Activated CD4-positive, alpha-beta memory T cell treated with anti-CD3 and anti-CD28 coated beads, Interleukin-2, amount 10 ng/mL, durations not matched to agents 7 days and 5 days (primary cell): ENCODE data around the gene HES7. TPM values are rescaled to one million over a fixed set of nuclear protein-coding genes. Genes with fewer than 3 reads are reported as not detected.

ENCODE experiments used
- CTCF ChIA-PET: fragments of 350-600 bp; sonication (Branson Sonifier 250); formaldehyde crosslinking; loops from one replicate; lab custom pipeline; 2021; ENCODE audit warnings: antibody characterized with exemption, inconsistent platforms; lab: Charles Lee
- POLR2A ChIA-PET: fragments of 350-600 bp; sonication (Branson Sonifier 250); formaldehyde crosslinking; loops from one replicate; lab custom pipeline; 2021; ENCODE audit warnings: antibody characterized with exemption; lab: Charles Lee
- DNase-seq: peaks from one replicate; pipeline ENCODE4 v3.0.0-alpha.2; 2020
- H3K27ac Mint-ChIP-seq: one replicate; pipeline ENCODE4 v1.8.0; 2021; ENCODE audit warnings: mild to moderate bottlenecking, mixed read lengths
- H3K27me3 Mint-ChIP-seq: one replicate; pipeline ENCODE4 v1.8.0; 2021; ENCODE audit warnings: mixed read lengths
- H3K36me3 Mint-ChIP-seq: one replicate; pipeline ENCODE4 v1.8.0; 2021; ENCODE audit warnings: low read depth, mixed read lengths
- H3K4me1 Mint-ChIP-seq: one replicate; pipeline ENCODE4 v1.8.0; 2021; ENCODE audit warnings: mixed read lengths
- H3K4me3 Mint-ChIP-seq: one replicate; pipeline ENCODE4 v1.8.0; 2021; ENCODE audit warnings: mild to moderate bottlenecking, mixed read lengths
- H3K9me3 Mint-ChIP-seq: one replicate; pipeline ENCODE4 v1.8.0; 2021; ENCODE audit warnings: mixed read lengths
- total RNA-seq, 2 experiments: library from RNA; stranded (reverse); gene quantifications; one replicate each; pipeline ENCODE4 v1.2.3, GENCODE V29; 2021

HES7 gene
- total RNA-seq, 2 experiments from 2014 or later = 1.4 to 1.5 TPM

DNA sequence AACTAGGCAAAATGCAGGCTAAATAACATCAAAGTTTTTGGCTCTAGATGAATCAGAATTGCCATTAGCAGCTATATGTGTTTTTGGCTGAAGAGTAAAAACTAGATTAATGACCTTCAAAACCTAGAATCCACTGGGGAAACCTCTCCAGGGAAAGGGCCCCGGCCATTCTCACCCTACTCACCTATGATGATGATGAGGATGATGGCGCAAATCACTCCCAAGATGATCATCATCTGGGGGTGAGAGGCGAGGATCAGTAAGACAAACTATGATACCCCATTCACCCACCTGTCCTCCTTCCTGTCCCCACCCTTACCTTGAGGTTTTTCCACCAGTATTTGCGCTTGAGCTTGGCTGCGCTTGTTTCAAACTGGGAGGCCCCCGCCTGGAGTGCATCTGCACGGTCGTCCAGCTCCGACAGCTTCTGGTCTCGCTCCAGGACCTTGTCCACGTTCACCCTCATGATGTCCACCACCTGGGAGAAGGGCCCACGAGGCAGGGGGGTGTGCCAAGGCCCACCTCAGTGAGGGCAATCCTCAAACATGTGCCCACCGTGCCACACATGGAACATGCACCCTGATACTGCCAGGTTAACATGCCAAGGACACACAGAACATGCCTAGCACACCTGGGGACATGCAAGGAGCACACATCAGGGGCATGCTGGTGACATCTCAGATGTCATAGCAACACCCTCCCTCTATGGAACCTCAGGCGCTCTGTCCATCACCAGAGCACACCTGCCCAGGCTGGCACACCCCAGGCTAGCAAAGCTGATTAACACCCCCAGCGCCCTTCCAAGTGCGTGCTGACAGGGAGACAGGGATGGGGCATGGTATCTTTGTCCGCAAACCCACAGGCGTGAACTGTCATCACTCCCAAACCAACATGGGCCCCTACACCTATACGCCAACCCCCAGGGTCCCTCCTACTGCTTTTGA, 37.7 kb upstream of the HES7 start:
- ChIA-PET POLR2A (interaction anchor here (0.6 to 16.5 kb wide), 13 partner anchors 10 to 88 kb away, joined by 3 to 653 read pairs (median 6); partner anchors contain the start of genes CTC1, PFAS and TMEM107), CTCF (interaction anchor here (1.3 to 7.0 kb wide), 3 partner anchors 9 to 42 kb away, joined by 3 to 44 read pairs (median 3); partner anchors contain the start of genes ALOXE3 and PER1)
- no peaks in the 10 kb centered on the region for H3K27me3 Mint-ChIP-seq
- peak overlapping the region; percentile 81 for H3K4me3 Mint-ChIP-seq
- DNase-seq = no peak
- peaks cover 34% of the 10 kb centered on the region for H3K36me3 Mint-ChIP-seq
- H3K27ac Mint-ChIP-seq = peak overlapping the region; percentile 91
- no peaks in the 10 kb centered on the region for H3K9me3 Mint-ChIP-seq
- H3K4me1 Mint-ChIP-seq = peaks cover 59% of the 10 kb centered on the region

DNA sequence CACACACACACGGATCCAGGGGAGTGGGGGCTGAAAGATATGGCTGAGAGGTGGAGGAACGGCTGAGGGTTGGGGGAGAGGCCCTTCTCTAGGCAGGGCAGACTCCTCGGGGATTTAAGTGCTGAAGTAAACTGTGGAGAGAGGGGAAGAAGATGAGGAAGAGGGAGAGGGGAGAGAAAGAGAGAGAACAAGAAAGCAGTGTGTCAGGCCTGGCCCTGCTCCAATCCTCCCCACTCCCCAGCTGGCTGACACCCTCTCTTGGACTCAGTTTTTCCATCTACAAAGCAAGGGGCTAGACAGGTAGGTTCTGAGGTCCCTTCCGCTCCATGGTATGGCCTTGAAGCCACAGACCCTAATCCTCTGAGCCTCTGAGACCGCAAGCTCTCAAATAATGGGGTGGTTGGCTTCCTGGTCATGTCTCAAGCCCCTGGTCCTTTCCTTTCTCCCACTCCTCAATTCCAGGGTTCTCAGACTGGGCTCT, 36.9 kb upstream of the HES7 start:
- H3K9me3 Mint-ChIP-seq = no peaks in the 10 kb centered on the region
- peak overlapping the region; percentile 91 for H3K27ac Mint-ChIP-seq
- H3K4me1 Mint-ChIP-seq = peaks cover 59% of the 10 kb centered on the region
- POLR2A ChIA-PET = interaction anchor here (0.7 to 16.5 kb wide), 10 partner anchors 9 to 89 kb away, joined by 3 to 653 read pairs (median 6); partner anchors contain the start of genes PFAS and TMEM107
- no peaks in the 10 kb centered on the region for H3K27me3 Mint-ChIP-seq
- H3K4me3 Mint-ChIP-seq = peak overlapping the region; percentile 81
- H3K36me3 Mint-ChIP-seq = peaks cover 34% of the 10 kb centered on the region
- CTCF ChIA-PET = interaction anchor here (1.5 to 7.0 kb wide), 2 partner anchors 9 to 41 kb away, joined by 3 to 44 read pairs; partner anchors contain the start of genes ALOXE3 and PER1
- no peak for DNase-seq

DNA sequence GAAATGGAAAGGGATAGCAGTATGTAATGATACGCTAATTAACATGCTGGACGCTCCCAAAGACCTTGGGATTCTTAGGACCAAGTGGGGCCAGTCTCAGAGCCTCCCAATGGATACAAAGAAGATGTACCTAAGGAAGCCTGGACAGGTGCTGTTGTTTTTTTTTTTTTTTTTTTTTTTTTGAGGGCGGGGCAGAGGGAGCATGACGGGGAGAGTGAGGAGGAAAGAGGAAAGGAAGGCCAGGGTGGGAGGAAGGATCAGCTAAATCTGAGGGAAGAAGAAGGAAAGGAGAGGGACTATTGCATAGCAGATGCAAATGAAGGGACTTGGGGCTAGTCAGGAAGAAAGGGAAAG, 36.3 kb upstream of the HES7 start:
- Mint-ChIP-seq H3K27ac (peak overlapping the region; percentile 91), H3K36me3 (peaks cover 34% of the 10 kb centered on the region), H3K27me3 (no peaks in the 10 kb centered on the region), H3K4me3 (peak overlapping the region; percentile 81), H3K4me1 (peaks cover 59% of the 10 kb centered on the region), H3K9me3 (no peaks in the 10 kb centered on the region)
- DNase-seq = no peak
- CTCF ChIA-PET = interaction anchor here (1.5 to 7.0 kb wide), 3 partner anchors 8 to 41 kb away, joined by 3 to 44 read pairs (median 23); partner anchors contain the start of genes ALOXE3 and PER1
- POLR2A ChIA-PET = interaction anchor here (1.0 to 16.5 kb wide), 4 partner anchors 14 to 21 kb away, joined by 3 to 653 read pairs (median 8); partner anchors contain the start of gene TMEM107

DNA sequence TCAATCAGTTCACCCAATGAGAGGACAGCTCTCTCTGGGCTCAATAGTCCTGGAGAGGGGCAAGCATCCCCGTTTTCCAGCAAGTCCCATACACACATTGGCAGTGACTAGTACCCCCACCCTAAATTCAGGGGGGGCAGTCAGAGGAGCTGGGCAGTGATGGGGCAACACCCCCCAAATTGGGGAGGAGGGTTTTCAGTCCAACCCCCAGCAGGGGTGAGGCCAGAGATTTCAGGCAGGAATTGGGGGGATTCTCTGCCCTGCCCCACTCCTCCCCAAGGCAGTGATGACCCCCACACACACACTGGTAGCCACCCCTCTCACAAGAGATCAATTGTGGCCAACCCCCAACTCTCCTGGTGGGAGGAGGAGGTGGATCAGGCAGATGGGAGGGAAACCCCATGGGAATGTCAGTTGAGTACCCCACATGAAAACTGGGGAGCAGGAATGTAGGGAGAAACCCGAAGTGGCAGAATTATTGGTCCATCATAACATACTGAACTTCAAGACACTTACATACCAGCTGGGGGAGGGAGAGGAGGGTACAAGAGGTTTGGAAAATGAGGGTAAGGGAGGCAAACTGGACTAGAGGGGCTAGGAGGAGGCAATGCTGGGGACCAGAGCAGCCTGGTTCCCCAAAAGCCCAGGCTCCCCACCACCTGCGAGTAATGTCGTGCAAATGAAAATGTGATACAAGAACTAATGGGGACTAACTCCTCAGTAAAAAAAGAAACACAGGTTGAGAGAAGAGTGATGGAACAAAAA, 35.7 kb upstream of the HES7 start:
- H3K9me3 Mint-ChIP-seq = no peaks in the 10 kb centered on the region
- H3K27me3 Mint-ChIP-seq = no peaks in the 10 kb centered on the region
- ChIA-PET POLR2A (interaction anchor here (1.1 to 16.5 kb wide), 5 partner anchors 15 to 85 kb away, joined by 3 to 653 read pairs (median 14); partner anchors contain the start of genes HES7 and TMEM107), CTCF (interaction anchor here (1.5 to 7.0 kb wide), 7 partner anchors 7 to 136 kb away, joined by 3 to 44 read pairs (median 6); partner anchors contain the start of genes ALOXE3, PER1, SLC25A35 and TMEM107)
- H3K27ac Mint-ChIP-seq = peak overlapping the region; percentile 67
- peaks cover 34% of the 10 kb centered on the region for H3K36me3 Mint-ChIP-seq
- no peak for DNase-seq
- H3K4me1 Mint-ChIP-seq = peaks cover 54% of the 10 kb centered on the region
- no peak overlapping the region for H3K4me3 Mint-ChIP-seq

DNA sequence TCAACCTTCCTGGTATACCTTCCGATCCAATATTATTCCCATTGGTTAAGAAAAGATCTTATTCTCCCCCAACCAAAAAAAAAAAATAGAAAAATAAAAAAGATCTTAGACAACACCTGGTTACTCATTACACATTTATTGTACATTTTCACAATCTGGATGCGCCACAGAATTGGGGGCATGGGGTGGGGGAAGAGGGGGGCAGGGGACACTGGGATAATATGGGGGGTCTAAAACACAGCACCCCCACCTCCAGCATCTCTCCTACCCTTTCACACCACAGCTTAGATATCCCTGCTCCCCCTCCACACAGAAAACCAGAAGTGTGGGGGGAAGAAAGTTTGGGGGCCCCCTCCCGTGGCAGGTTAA, 35.1 kb upstream of the HES7 start:
- H3K27me3 Mint-ChIP-seq = no peaks in the 10 kb centered on the region
- ChIA-PET CTCF (interaction anchor here (0.8 to 7.0 kb wide), 15 partner anchors 9 to 136 kb away, joined by 3 to 44 read pairs (median 5); partner anchors contain the start of genes ALOXE3, SLC25A35 and TMEM107), POLR2A (interaction anchor here (0.6 to 16.5 kb wide), 8 partner anchors 12 to 90 kb away, joined by 3 to 653 read pairs (median 14); partner anchors contain the start of genes BORCS6, HES7, PFAS and TMEM107)
- H3K9me3 Mint-ChIP-seq = no peaks in the 10 kb centered on the region
- peaks cover 47% of the 10 kb centered on the region for H3K4me1 Mint-ChIP-seq
- DNase-seq = no peak
- H3K36me3 Mint-ChIP-seq = peaks cover 34% of the 10 kb centered on the region
- H3K4me3 Mint-ChIP-seq = no peak overlapping the region
- H3K27ac Mint-ChIP-seq = peak overlapping the region; percentile 79

DNA sequence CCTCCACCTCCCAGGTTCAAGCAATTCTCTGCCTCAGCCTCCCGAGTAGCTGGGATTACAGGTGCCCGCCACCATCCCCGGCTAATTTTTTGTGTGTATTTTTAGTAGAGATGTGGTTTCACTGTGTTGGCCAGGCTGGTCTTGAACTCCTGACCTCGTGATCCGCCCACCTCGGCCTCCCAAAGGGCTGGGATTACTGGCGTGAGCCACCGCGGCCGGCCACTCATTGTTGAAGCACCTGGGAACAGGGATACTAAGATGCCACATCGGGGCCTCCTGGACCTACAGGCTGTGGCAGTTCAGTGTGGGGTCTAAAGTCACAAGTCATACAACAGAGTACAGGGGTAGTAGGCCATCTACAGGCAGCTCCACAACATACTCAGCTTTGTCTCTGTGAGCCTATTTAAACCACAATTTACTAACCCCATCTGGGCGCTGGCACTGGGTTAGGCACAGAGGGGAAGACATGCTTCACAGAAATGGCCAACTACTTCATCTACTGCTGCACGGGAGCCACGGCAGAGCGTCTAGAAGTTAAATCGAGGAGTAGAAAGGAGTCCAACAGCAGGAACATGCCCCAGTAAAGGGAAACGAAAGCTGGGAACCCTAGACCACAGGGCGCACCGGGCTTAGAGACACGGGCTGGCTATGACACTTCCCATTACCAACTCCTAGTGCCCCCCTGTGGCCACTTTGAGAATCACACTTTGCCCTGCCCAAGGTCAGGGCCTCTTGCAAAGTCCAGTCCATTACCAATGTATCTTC, 34.5 kb upstream of the HES7 start:
- ChIA-PET CTCF (interaction anchor here (0.8 to 7.0 kb wide), 16 partner anchors 9 to 137 kb away, joined by 3 to 44 read pairs (median 4); partner anchors contain the start of genes ALOXE3, SLC25A35 and TMEM107), POLR2A (interaction anchor here (0.6 to 16.5 kb wide), 8 partner anchors 11 to 91 kb away, joined by 3 to 653 read pairs (median 14); partner anchors contain the start of genes BORCS6, HES7, PFAS and TMEM107)
- peak; percentile 89 for DNase-seq
- Mint-ChIP-seq H3K27ac (peak overlapping the region; percentile 79), H3K4me1 (peaks cover 44% of the 10 kb centered on the region), H3K4me3 (peak overlapping the region; percentile 32), H3K27me3 (no peaks in the 10 kb centered on the region), H3K36me3 (peaks cover 35% of the 10 kb centered on the region), H3K9me3 (no peaks in the 10 kb centered on the region)

DNA sequence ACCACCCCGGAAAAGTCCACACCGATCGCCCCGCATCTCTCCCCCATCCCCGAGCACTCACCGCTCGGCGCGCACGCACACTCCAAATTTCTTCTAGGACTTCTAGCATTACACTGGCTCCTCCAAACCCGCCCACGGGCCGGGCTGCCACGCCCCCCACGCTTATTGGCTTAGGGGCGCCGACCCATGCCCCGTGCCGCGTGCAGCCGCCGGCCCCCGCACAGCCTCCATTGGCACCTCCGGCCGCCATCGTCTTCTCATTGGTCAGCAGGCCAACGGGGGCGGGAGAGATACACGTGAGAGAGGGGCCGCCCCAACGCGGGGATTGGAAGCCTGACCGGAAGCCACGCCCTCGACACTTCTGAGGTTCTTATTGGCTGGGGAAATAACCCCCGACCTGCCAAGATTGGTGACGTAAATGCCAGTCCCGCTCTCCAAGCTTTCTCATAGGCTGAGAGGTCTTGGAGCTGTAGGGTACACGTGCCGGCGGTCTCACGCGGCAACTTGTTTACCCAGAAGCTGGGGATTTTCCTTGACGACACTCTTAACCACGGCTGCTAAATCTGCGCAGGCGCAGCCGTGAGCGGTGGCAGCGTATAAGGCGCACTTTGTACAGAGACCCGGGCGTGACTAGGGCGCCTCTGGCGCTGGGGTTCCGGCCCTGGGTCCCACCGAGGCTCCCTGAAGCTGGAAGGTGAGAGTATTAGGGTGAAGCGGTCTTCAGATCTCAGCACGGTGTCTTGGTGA, 32.5 kb upstream of the HES7 start:
- ChIA-PET CTCF (interaction anchor here (0.6 to 7.0 kb wide), 12 partner anchors 11 to 469 kb away, joined by 3 to 44 read pairs (median 4); partner anchors contain the start of genes ALOXE3, HES7 and TP53), POLR2A (interaction anchor here (0.6 to 16.5 kb wide), 21 partner anchors 7 to 827 kb away, joined by 3 to 653 read pairs (median 8); partner anchors contain the start of genes ACAP1, AURKB, BORCS6 and CTC1)
- DNase-seq = peak; percentile 100
- H3K36me3 Mint-ChIP-seq = peaks cover 36% of the 10 kb centered on the region
- H3K9me3 Mint-ChIP-seq = no peaks in the 10 kb centered on the region
- H3K27me3 Mint-ChIP-seq = no peaks in the 10 kb centered on the region
- peaks cover 51% of the 10 kb centered on the region for H3K4me1 Mint-ChIP-seq
- H3K27ac Mint-ChIP-seq = no peak overlapping the region
- no peak overlapping the region for H3K4me3 Mint-ChIP-seq

DNA sequence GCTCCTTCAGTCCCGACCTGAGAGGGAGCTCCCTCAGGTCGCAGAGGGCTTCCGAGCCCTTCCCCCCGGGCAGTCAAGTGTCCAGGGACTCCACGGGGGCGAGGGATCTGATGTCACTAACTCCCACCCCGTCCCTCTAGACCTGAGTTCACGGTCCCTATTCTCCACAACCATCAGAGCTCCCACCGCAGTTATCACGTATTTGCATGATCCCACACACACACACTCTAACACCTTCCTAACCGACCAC, 32.0 kb upstream of the HES7 start:
- Mint-ChIP-seq H3K4me1 (peaks cover 48% of the 10 kb centered on the region), H3K36me3 (peaks cover 31% of the 10 kb centered on the region), H3K4me3 (no peak overlapping the region), H3K27me3 (no peaks in the 10 kb centered on the region), H3K27ac (no peak overlapping the region), H3K9me3 (no peaks in the 10 kb centered on the region)
- CTCF ChIA-PET = interaction anchor here (0.6 to 7.0 kb wide), 8 partner anchors 12 to 468 kb away, joined by 3 to 44 read pairs (median 4); partner anchors contain the start of genes ALOXE3, HES7 and TP53
- POLR2A ChIA-PET = interaction anchor here (0.6 to 16.5 kb wide), 15 partner anchors 8 to 541 kb away, joined by 3 to 653 read pairs (median 13); partner anchors contain the start of genes AURKB, BORCS6, CTC1 and FXR2
- DNase-seq = no peak

DNA sequence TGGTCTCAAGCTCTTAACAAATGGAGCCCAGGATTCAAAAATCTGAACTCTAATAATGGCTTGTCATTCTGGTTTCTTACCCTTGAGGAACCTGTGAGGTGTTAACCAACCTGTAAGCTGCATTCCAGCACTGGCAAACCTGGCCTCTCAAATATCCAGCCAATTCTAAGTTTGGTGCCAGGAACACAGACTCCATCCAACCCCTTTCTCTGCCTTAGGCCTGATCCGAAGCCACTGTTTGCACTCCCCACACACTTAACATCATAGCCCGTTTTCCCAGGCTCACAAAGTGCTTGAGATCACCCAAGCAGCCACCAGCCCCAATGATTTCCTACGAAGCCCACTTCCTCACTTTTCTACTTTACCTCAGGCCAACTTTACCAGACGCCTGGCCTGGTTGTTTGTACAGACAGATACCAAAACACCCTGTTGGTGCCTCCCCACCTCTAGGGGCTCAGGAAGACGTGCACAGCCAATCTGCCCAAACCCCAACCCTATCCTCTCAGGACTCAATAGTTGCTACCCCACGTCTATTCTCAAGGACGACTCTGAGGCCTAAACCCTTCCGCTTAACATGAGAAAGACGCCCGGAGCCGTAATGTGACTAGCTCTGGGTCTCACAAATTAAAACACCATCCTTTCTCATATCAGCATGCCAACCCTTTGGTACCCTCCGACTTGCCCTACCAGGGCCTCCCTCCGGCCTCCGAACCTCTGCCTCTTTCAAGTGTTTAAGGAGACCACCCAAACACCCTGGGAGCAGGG, 31.5 kb upstream of the HES7 start:
- no peaks in the 10 kb centered on the region for H3K27me3 Mint-ChIP-seq
- H3K4me1 Mint-ChIP-seq = peaks cover 48% of the 10 kb centered on the region
- DNase-seq = no peak
- ChIA-PET CTCF (interaction anchor here (1.3 to 7.0 kb wide), 4 partner anchors 16 to 36 kb away, joined by 4 to 44 read pairs (median 16); partner anchors contain the start of gene ALOXE3), POLR2A (interaction anchor here (0.7 to 16.5 kb wide), 12 partner anchors 8 to 92 kb away, joined by 3 to 653 read pairs (median 14); partner anchors contain the start of genes AURKB, BORCS6, CTC1 and HES7)
- H3K27ac Mint-ChIP-seq = no peak overlapping the region
- H3K36me3 Mint-ChIP-seq = peaks cover 26% of the 10 kb centered on the region
- H3K9me3 Mint-ChIP-seq = no peaks in the 10 kb centered on the region
- no peak overlapping the region for H3K4me3 Mint-ChIP-seq

DNA sequence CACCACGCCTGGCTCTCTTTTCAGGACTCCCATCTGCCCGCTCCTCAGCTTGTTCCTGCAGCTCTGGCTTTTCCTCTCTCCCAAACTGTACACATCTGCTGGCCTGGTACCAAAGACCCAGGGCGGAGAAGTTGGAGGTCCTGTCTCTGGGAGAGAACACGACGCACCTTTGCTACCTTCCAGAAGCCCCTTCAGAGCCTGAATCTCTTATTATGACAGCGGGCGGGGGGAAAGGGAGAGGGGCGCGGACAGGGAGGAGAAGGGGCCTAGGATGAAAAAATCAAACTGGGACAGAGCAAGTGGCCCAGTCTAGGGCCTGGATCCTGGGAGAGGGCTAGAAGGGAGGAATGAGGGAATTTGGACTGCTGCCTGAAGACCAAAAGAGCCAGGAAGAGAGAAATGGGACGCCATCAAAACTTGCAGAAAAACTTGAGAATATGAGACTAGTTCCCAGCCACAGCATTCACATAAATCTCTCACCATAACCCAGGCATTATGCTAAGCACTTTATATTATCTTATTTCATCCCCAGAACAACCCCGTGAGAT, 30.8 kb upstream of the HES7 start:
- DNase-seq = no peak
- no peak overlapping the region for H3K27ac Mint-ChIP-seq
- no peak overlapping the region for H3K4me3 Mint-ChIP-seq
- ChIA-PET POLR2A (interaction anchor here (1.3 to 16.5 kb wide), 9 partner anchors 9 to 229 kb away, joined by 3 to 653 read pairs (median 16); partner anchors contain the start of genes BORCS6, CTC1, RANGRF and TMEM107), CTCF (interaction anchor here (2.3 to 2.9 kb wide), 2 partner anchors 15 to 19 kb away, joined by 7 to 24 read pairs; no protein-coding TSS in a partner anchor)
- peaks cover 27% of the 10 kb centered on the region for H3K36me3 Mint-ChIP-seq
- peaks cover 48% of the 10 kb centered on the region for H3K4me1 Mint-ChIP-seq
- no peaks in the 10 kb centered on the region for H3K27me3 Mint-ChIP-seq
- H3K9me3 Mint-ChIP-seq = no peaks in the 10 kb centered on the region
